Suprapubic skin (tissue), 3 donors: Measurements from ENCODE around the gene AHRR.

ENCODE experiments used
- POLR2A ChIP-seq, 2 donors: fragments of 450-650 bp; IDR thresholded peaks; one replicate each; pipeline ENCODE4 v1.6.1; 2017; ENCODE audit warnings: antibody characterized with exemption in 2 of 2, mild to moderate bottlenecking in 2 of 2, moderate library complexity in 2 of 2
- TF ChIP-seq, protein P1 (sequence below), 2 donors: fragments of 200-600 bp in 1 of 2; fragments of 450-650 bp in 1 of 2; sonication (generic) in 1 of 2; IDR thresholded peaks; one replicate each; pipeline ENCODE4 v1.5.1; 2016 to 2019; ENCODE audit warnings: antibody characterized with exemption in 2 of 2, mild to moderate bottlenecking in 1 of 2, moderate library complexity in 1 of 2

- TF ChIP-seq, protein P1, sequence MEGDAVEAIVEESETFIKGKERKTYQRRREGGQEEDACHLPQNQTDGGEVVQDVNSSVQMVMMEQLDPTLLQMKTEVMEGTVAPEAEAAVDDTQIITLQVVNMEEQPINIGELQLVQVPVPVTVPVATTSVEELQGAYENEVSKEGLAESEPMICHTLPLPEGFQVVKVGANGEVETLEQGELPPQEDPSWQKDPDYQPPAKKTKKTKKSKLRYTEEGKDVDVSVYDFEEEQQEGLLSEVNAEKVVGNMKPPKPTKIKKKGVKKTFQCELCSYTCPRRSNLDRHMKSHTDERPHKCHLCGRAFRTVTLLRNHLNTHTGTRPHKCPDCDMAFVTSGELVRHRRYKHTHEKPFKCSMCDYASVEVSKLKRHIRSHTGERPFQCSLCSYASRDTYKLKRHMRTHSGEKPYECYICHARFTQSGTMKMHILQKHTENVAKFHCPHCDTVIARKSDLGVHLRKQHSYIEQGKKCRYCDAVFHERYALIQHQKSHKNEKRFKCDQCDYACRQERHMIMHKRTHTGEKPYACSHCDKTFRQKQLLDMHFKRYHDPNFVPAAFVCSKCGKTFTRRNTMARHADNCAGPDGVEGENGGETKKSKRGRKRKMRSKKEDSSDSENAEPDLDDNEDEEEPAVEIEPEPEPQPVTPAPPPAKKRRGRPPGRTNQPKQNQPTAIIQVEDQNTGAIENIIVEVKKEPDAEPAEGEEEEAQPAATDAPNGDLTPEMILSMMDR (IDR thresholded peaks at IDR 0.05): no peak
- no peak for TF ChIP-seq POLR2A (IDR thresholded peaks at IDR 0.05)
Measured at GRCh38 chr5:362978-363765, 41.7 kb downstream of the AHRR start.
